NB4 (cell line): Measurements from ENCODE around the gene NOD1.

Experiments
- POLR2A ChIP-seq: IDR thresholded peaks from 2 replicates; pipeline ENCODE4 v1.6.1; 2011; ENCODE audit warnings: mild to moderate bottlenecking; ENCODE audit not compliant: insufficient read length; ENCODE audit errors: extremely low read depth
- TF ChIP-seq, protein P1 (sequence below): IDR thresholded peaks from one replicate; pipeline ENCODE4 v1.5.1; 2012; ENCODE audit warnings: low read depth, low read length

- TF ChIP-seq POLR2A, result no peak
- TF ChIP-seq, protein P1, sequence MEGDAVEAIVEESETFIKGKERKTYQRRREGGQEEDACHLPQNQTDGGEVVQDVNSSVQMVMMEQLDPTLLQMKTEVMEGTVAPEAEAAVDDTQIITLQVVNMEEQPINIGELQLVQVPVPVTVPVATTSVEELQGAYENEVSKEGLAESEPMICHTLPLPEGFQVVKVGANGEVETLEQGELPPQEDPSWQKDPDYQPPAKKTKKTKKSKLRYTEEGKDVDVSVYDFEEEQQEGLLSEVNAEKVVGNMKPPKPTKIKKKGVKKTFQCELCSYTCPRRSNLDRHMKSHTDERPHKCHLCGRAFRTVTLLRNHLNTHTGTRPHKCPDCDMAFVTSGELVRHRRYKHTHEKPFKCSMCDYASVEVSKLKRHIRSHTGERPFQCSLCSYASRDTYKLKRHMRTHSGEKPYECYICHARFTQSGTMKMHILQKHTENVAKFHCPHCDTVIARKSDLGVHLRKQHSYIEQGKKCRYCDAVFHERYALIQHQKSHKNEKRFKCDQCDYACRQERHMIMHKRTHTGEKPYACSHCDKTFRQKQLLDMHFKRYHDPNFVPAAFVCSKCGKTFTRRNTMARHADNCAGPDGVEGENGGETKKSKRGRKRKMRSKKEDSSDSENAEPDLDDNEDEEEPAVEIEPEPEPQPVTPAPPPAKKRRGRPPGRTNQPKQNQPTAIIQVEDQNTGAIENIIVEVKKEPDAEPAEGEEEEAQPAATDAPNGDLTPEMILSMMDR, result no peak
These were observed 3.7 kb downstream of the NOD1 start for GRCh38 chr7:30474893-30475292.
